ENCODE data around the gene NPB. TPM values are rescaled to one million over a fixed set of nuclear protein-coding genes. Genes with fewer than 3 reads are reported as not detected.

The NPB gene
- 0.86 TPM for polyA plus RNA-seq (2013, experiment 1 of 2; ENCODE audit: insufficient read length)
- 0.42 TPM for polyA plus RNA-seq (2013, experiment 2 of 2; ENCODE audit: insufficient read length)

DNA sequence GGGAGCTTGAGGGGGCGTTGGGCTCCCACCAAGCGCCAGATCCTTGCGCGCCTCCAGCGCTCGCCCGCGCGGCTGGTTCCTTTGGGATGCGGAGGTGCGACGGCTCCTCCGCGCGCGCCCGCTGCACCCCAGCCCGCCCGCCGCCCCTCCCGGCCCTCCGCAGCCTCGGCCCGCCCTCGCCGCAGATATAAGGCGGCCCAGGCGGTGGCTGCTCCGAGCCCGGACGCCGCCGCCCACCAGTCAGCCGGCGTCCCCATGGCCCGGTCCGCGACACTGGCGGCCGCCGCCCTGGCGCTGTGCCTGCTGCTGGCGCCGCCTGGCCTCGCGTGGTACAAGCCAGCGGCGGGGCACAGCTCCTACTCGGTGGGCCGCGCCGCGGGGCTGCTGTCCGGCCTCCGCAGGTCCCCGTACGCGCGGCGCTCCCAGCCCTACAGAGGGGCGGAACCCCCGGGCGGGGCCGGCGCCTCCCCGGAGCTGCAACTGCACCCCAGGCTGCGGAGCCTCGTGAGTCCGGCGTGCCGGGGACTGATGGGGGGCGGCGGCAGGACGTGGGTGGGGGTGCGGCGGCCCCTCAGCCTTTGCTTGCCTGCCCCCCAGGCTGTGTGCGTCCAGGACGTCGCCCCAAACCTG is at the start of gene NPB:
TSS of gene NPB (plus strand) at position 216 of the 630 bp plus-strand sequence. CDS start at position 256, 40 bp downstream.
- DNase-seq = no peak

GRCh38 chr17:81854974-81855774 is 46.9 kb upstream of the NPB start:
- DNase-seq = no peak

GRCh38 chr17:81858170-81858966 is 43.7 kb upstream of the NPB start:
- DNase-seq = no peak

DNA sequence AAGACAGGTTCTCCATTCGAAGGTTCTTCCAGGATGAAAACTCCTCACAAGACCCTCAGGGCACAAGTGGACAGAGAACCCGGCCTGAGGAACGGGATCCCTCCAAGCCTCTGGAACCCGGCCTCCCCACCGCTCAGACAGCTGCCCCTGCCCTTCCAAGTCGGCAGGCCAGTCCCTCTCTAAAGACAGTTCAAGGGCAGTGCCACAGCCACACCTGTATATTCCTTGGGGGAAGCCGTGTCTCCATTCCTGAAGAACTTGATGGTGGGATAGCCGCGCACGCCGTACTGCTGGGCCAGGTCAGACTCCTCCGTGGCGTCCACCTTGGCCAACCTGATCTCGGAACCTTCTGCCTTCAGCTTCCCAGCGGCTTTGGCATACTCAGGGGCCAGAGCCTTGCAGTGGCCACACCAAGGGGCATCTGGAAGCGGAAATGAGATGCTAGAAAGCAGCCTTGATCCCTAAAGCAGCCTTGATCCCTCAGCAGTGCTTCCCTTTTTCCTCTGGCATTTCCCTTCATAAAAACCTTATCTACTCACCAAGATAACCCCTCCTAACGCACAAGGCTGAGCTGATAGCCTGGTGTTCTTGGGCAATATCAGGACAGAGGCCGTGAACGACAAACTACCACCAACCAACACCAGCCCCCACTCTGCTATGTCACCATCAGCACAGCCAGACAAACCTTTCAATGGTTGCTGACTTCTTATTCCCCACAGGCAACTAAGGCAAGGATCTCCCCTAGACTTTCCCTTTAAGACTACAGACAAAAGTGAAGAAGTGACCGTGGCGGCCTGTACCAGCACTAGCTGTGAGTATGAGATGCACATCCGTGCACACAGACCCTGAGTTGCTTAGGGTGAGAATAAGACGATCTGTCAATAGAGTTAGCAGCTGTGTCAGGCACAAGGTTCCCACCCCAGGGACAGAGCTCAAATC is 42.8 kb upstream of the NPB start:
- DNase-seq = no peak

- no peak for DNase-seq
These were observed 41.9 kb upstream of the NPB start, which contains the start of gene P4HB for GRCh38 chr17:81859906-81860755. TSS of gene P4HB (minus strand) at chr17:81860535. CDS start at chr17:81860471, 64 bp downstream.

GRCh38 chr17:81860756-81861568 is 41.1 kb upstream of the NPB start:
- peak; percentile 100 for DNase-seq

GRCh38 chr17:81863123-81863675 is 38.8 kb upstream of the NPB start:
- DNase-seq = no peak

- DNase-seq = no peak
These were observed 37.9 kb upstream of the NPB start for GRCh38 chr17:81863833-81864768.

DNA sequence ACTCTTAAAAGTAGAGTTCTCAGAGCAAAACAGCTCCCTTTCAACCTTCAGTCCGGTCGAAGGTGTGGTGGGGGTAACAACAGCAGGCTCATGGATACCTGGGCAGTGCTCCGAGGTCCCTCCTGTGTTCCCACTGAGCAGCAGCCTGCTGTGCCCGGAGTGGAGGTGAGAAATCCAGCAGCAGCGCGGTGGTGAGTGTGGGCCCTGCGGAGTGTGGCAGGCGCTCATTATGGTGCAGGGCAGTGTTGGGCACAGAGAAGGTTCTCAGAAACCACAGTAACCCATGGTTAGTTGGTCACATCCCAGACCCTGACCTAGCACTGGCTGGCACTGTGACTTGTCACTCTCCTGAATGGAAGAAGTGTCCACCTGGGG is 36.7 kb upstream of the NPB start:
- DNase-seq = no peak

- DNase-seq = peak; percentile 16
These were observed 36.2 kb upstream of the NPB start for GRCh38 chr17:81865733-81866439.

- DNase-seq = peak; percentile 10
These were observed 35.4 kb upstream of the NPB start for GRCh38 chr17:81866440-81867169.

DNA sequence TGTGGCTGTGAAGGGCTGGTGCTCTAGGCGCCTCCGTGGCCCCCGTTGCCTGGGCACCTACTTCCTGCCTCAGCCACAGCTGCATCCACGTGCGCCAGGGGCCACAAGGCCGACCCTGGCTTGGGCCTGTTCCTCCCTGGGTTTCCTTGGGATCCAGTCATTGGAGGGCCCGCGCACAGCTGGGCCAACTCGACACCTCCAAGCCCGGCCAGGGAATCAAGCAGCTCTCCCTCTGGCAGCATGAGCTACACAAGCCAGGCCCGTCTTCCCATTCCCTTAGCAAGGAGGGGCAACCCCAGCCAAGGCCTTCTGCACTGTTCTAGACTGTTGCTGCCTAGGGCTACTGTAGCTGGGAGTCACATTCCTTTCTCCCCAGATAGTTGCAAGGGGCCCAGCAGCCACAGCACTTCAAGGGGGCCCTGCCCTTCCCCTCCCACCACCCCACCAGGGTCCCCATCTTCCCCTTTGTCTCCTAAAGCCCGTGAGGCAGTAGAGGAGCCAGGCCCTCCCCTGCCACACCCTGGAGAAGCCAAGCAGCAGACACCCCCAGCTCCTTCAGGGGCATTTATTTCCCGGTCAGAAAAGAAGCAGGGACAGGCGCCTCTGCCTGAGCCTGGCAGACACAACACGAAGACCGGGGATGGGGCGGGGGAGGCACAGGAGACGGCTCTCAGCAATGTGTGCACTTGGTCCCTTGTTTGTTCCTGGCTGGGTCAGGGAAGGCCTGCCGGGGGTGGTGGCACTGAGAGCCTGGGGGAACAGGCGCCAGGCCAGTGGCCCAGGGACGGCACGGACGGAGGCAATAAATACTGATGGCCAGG is 34.7 kb upstream of the NPB start:
- peak; percentile 61 for DNase-seq

GRCh38 chr17:81867991-81868673 is 33.9 kb upstream of the NPB start:
- no peak for DNase-seq

GRCh38 chr17:81868674-81869220 is 33.3 kb upstream of the NPB start:
- DNase-seq = peak; percentile 94
